ENCODE results near the gene PRSS50. TPM values are rescaled to one million over a fixed set of nuclear protein-coding genes. Genes with fewer than 3 reads are reported as not detected.

PRSS50 gene
- total RNA-seq, 1 donor from 2014 or later, result not detected

GRCh38 chr3:46708401-46709156 lies 9.1 kb downstream of the PRSS50 start:
- H3K27me3 ChIP-seq, result no peaks in the 10 kb centered on the region
- TF ChIP-seq POLR2AphosphoS5 (IDR thresholded peaks at IDR 0.05; ENCODE audit: insufficient read depth in 1 of 2, low read depth in 1 of 2) (no peak), CTCF (IDR thresholded peaks at IDR 0.05) (no peak), POLR2A (IDR thresholded peaks at IDR 0.05) (no peak)
- H3K4me3 ChIP-seq, result no peak overlapping the region
- no peak overlapping the region for H3K27ac ChIP-seq
- H3K4me1 ChIP-seq, result peaks cover 20% of the 10 kb centered on the region
- intact Hi-C loops (cut with DNase I), result loop anchor here (5.0 to 10.0 kb wide), 2 partner anchors 189 to 286 kb away; no protein-coding TSS in a partner anchor
- DNase-seq (ENCODE audit: extremely low spot score in 2 of 2), result no peak
- H3K9me3 ChIP-seq, result no peaks in the 10 kb centered on the region
- no peaks in the 10 kb centered on the region for H3K36me3 ChIP-seq

- no peaks in the 10 kb centered on the region for H3K27me3 ChIP-seq
- peaks cover 20% of the 10 kb centered on the region for H3K4me1 ChIP-seq
- H3K27ac ChIP-seq, result no peak overlapping the region
- no peak for DNase-seq (ENCODE audit: extremely low spot score in 2 of 2)
- H3K36me3 ChIP-seq, result no peaks in the 10 kb centered on the region
- no peak for TF ChIP-seq CTCF (IDR thresholded peaks at IDR 0.05)
- no peak for TF ChIP-seq POLR2AphosphoS5 (IDR thresholded peaks at IDR 0.05; ENCODE audit: insufficient read depth in 1 of 2, low read depth in 1 of 2)
- no peak for TF ChIP-seq POLR2A (IDR thresholded peaks at IDR 0.05)
- intact Hi-C loops (cut with DNase I), result loop anchor here (5.0 to 10.0 kb wide), 2 partner anchors 190 to 287 kb away; no protein-coding TSS in a partner anchor
- no peak overlapping the region for H3K4me3 ChIP-seq
- no peaks in the 10 kb centered on the region for H3K9me3 ChIP-seq
Observed at GRCh38 chr3:46707601-46708011, 10.1 kb downstream of the PRSS50 start.

- H3K4me3 ChIP-seq, result no peak overlapping the region
- no peak overlapping the region for H3K27ac ChIP-seq
- H3K9me3 ChIP-seq, result no peaks in the 10 kb centered on the region
- no peak for DNase-seq (ENCODE audit: extremely low spot score in 2 of 2)
- H3K27me3 ChIP-seq, result no peaks in the 10 kb centered on the region
- TF ChIP-seq POLR2A (IDR thresholded peaks at IDR 0.05), result no peak
- TF ChIP-seq POLR2AphosphoS5 (IDR thresholded peaks at IDR 0.05; ENCODE audit: insufficient read depth in 1 of 2, low read depth in 1 of 2), result no peak
- TF ChIP-seq CTCF (IDR thresholded peaks at IDR 0.05), result no peak
- intact Hi-C loops (cut with DNase I), result loop anchor here (5.0 to 10.0 kb wide), 2 partner anchors 190 to 288 kb away; no protein-coding TSS in a partner anchor
- no peaks in the 10 kb centered on the region for H3K36me3 ChIP-seq
- H3K4me1 ChIP-seq, result peaks cover 20% of the 10 kb centered on the region
Observed at GRCh38 chr3:46706771-46707582, 10.7 kb downstream of the PRSS50 start.

GRCh38 chr3:46705751-46706552 lies 11.7 kb downstream of the PRSS50 start:
- Histone ChIP-seq H3K4me3 (no peak overlapping the region), H3K27ac (no peak overlapping the region), H3K36me3 (no peaks in the 10 kb centered on the region), H3K27me3 (no peaks in the 10 kb centered on the region), H3K4me1 (peaks cover 28% of the 10 kb centered on the region), H3K9me3 (no peaks in the 10 kb centered on the region)
- TF ChIP-seq CTCF (IDR thresholded peaks at IDR 0.05), result no peak
- TF ChIP-seq POLR2AphosphoS5 (IDR thresholded peaks at IDR 0.05; ENCODE audit: insufficient read depth in 1 of 2, low read depth in 1 of 2), result no peak
- no peak for TF ChIP-seq POLR2A (IDR thresholded peaks at IDR 0.05)
- DNase-seq (ENCODE audit: extremely low spot score in 2 of 2), result no peak
- intact Hi-C loops (cut with DNase I), result loop anchor here (5.0 to 10.0 kb wide), 2 partner anchors 191 to 289 kb away; no protein-coding TSS in a partner anchor

Measured in vagina (tissue), 2 donors.